CD14-positive monocyte (primary cell): Measurements from ENCODE around the gene RAB11FIP3. TPM values are rescaled to one million over a fixed set of nuclear protein-coding genes. Genes with fewer than 3 reads are reported as not detected.

Source experiments
- DNase-seq, 3 donors: peaks; one replicate each; pipeline ENCODE4 v3.0.0-alpha.2; 2011 to 2022
- H2AFZ ChIP-seq: 2 replicates; pipeline ENCODE4 v1.6.0; 2012; ENCODE audit warnings: mild to moderate bottlenecking, low read depth, low read length, inconsistent platforms; ENCODE audit not compliant: insufficient read depth, poor library complexity, severe bottlenecking
- H3K27ac ChIP-seq, 2 donors: 1 replicate in 1 of 2; 2 replicates in 1 of 2; pipeline ENCODE4 v1.5.1; 2012 to 2013; ENCODE audit warnings: low read length in 2 of 2, control low read depth in 1 of 2, inconsistent platforms in 1 of 2, low read depth in 1 of 2, mild to moderate bottlenecking in 1 of 2
- H3K27me3 ChIP-seq, 2 donors: one replicate each; pipeline versions ENCODE4 v1.6.0 to v1.6.1; 2011 to 2013; ENCODE audit warnings: low read length in 2 of 2; ENCODE audit not compliant: control insufficient read depth in 2 of 2, insufficient read depth in 2 of 2
- H3K36me3 ChIP-seq, 2 donors: replicated peaks in 1 of 2; 1 replicate in 1 of 2; 2 replicates in 1 of 2; pipeline versions ENCODE4 v1.5.1 to v1.6.1; 2012 to 2013; ENCODE audit warnings: low read length in 2 of 2, control low read depth in 1 of 2, inconsistent platforms in 1 of 2, mild to moderate bottlenecking in 1 of 2; ENCODE audit not compliant: insufficient read depth in 2 of 2, control insufficient read depth in 1 of 2
- H3K4me1 ChIP-seq, 2 donors: 1 replicate in 1 of 2; 2 replicates in 1 of 2; pipeline versions ENCODE4 v1.5.1 to v1.6.1; 2012 to 2013; ENCODE audit warnings: low read length in 2 of 2, control low read depth in 1 of 2, inconsistent platforms in 1 of 2, mild to moderate bottlenecking in 1 of 2, moderate library complexity in 1 of 2; ENCODE audit not compliant: insufficient read depth in 2 of 2, control insufficient read depth in 1 of 2
- H3K4me2 ChIP-seq: replicated peaks from 2 replicates; pipeline ENCODE3; 2012; ENCODE audit warnings: low read length, moderate library complexity, mild to moderate bottlenecking; ENCODE audit not compliant: poor library complexity, severe bottlenecking; ENCODE audit errors: extremely low read depth
- H3K4me3 ChIP-seq, 3 experiments: fragments of 200-600 bp in 1 of 3; sonication (generic) in 1 of 3; replicated peaks in 1 of 3; 1 replicate in 2 of 3; 2 replicates in 1 of 3; pipeline ENCODE4 v1.5.1; 2011 to 2013; ENCODE audit warnings: low read length in 3 of 3, mild to moderate bottlenecking in 3 of 3, control low read depth in 2 of 3, low read depth in 2 of 3, inconsistent platforms in 1 of 3, moderate library complexity in 1 of 3
- H3K79me2 ChIP-seq: 2 replicates; pipeline ENCODE4 v1.6.0; 2012; ENCODE audit warnings: mild to moderate bottlenecking, control low read depth, inconsistent platforms, low read length, moderate library complexity; ENCODE audit not compliant: insufficient read depth
- H3K9ac ChIP-seq: 2 replicates; pipeline ENCODE4 v1.6.0; 2017; ENCODE audit warnings: low read length, mild to moderate bottlenecking; ENCODE audit not compliant: insufficient read depth, poor library complexity, severe bottlenecking
- H3K9me3 ChIP-seq, 2 donors: replicated peaks in 1 of 2; 1 replicate in 1 of 2; 2 replicates in 1 of 2; pipeline versions ENCODE4 v1.5.1 to v1.6.1; 2012 to 2013; ENCODE audit warnings: low read length in 2 of 2, control low read depth in 1 of 2; ENCODE audit not compliant: control insufficient read depth in 1 of 2, insufficient read depth in 1 of 2
- H4K20me1 ChIP-seq: 2 replicates; pipeline ENCODE4 v1.6.0; 2012; ENCODE audit warnings: mild to moderate bottlenecking, low read length, control low read depth, moderate library complexity; ENCODE audit not compliant: insufficient read depth
- H3K27ac Mint-ChIP-seq, 7 donors: one replicate each; pipeline ENCODE4 v1.8.0; 2020; ENCODE audit warnings: mild to moderate bottlenecking in 7 of 7, mixed read lengths in 7 of 7, moderate library complexity in 6 of 7, inconsistent platforms in 2 of 7
- H3K27me3 Mint-ChIP-seq, 3 donors: one replicate each; pipeline ENCODE4 v1.8.0; 2021 to 2022; ENCODE audit warnings: low read depth in 3 of 3, mild to moderate bottlenecking in 3 of 3, mixed read lengths in 3 of 3, moderate library complexity in 3 of 3, inconsistent platforms in 1 of 3
- H3K36me3 Mint-ChIP-seq, 2 donors: one replicate each; pipeline ENCODE4 v1.8.0; 2020; ENCODE audit warnings: mixed read lengths in 2 of 2, inconsistent platforms in 1 of 2, mild to moderate bottlenecking in 1 of 2
- H3K4me1 Mint-ChIP-seq: one replicate; pipeline ENCODE4 v1.8.0; 2020; ENCODE audit warnings: mild to moderate bottlenecking, mixed read lengths
- H3K4me3 Mint-ChIP-seq, 2 donors: one replicate each; pipeline ENCODE4 v1.8.0; 2020; ENCODE audit warnings: mild to moderate bottlenecking in 2 of 2, mixed read lengths in 2 of 2, moderate library complexity in 1 of 2
- H3K9me3 Mint-ChIP-seq, 7 donors: one replicate each; pipeline ENCODE4 v1.8.0; 2020 to 2022; ENCODE audit warnings: mixed read lengths in 7 of 7, mild to moderate bottlenecking in 6 of 7, moderate library complexity in 6 of 7, inconsistent platforms in 2 of 7
- CTCF ChIP-seq: fragments of 200-600 bp; IDR thresholded peaks from one replicate; pipeline ENCODE4 v1.8.0; 2022; ENCODE audit warnings: antibody characterized with exemption, mild to moderate bottlenecking
- WGBS: methylation state at CpG from one replicate; pipeline ENCODE4 v1.1.5; 2013; ENCODE audit warnings: missing lambda C conversion rate; ENCODE audit not compliant: insufficient coverage; 5-methylcytosine and 5-hydroxymethylcytosine counted together
- intact Hi-C, 2 donors: fragments of 100-400 bp; cut with micrococcal nuclease; formaldehyde crosslinking; loops; one replicate each; pipeline versions ENCODE4 v1.15.0 to v1.15.1; 2023
- polyA plus RNA-seq, 3 donors: library from polyadenylated mRNA; depleted of rRNA in 1 of 3; unstranded in 2 of 3; stranded (reverse) in 1 of 3; fragments of 300-500 nt in 2 of 3; fragments of >200 nt in 1 of 3; fragmentation: Illumina TruSeq in 2 of 3; gene quantifications; 1 replicate in 2 of 3; 2 replicates in 1 of 3; pipeline ENCODE4 v1.2.3, GENCODE V29; 2012 to 2021

RAB11FIP3 gene
- polyA plus RNA-seq, 3 donors = 0.37 to 7.5 (median 0.49) TPM

DNA sequence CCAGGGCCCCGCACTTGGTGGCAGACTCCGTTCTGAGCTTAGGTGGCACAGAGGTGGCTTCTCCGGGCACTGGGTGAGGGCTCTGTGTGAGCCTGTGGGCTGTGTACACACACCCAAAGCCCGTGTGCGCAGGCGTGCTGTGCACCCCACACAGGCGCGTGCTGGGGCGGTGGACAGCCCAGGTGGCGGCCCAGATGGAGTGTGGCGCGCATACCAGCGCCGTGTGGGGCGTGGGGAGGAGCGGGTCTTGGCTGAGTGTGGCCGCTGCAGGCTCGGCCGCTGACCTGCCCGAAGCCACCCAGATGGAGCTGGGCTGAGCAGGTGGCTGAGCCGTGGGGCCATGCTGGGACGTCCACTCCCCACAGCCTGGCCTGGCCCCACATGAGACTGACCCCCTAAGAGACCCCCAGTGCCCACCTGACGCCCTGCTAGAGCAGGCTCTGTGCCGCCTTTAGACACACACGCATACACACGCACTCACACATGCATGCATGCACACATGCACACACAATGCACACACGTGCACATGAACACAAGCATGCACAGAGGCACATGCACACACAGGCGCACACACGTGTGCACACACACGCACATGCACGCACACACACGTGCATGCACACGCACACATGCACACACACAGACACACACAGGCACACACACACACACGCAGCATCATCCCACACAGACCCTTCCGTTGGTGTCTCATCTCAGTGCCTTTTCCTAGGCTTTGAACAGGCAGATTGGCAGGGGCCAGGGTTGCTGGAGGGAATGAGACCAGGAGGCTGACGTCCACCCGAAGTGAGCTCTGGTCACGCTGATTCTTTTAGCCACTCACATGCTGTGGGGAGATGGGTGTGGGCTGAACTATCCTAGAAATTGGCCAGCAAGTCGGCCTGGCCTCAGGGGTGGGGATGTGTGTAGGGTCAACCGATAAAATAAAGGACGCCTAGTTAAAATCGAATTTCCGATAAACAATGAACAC lies 136.8 kb downstream of the RAB11FIP3 start:
- no peak for TF ChIP-seq CTCF

GRCh38 chr16:563072-563644 lies 137.7 kb downstream of the RAB11FIP3 start:
- Histone ChIP-seq H3K9ac (no peak overlapping the region), H3K36me3 (no peaks in the 10 kb centered on the region), H3K27ac (no peak overlapping the region), H3K4me2 (no peak overlapping the region), H3K27me3 (peaks cover 7 to 28% of the 10 kb centered on the region in 2 donors), H3K9me3 (no peaks in the 10 kb centered on the region), H3K4me3 (no peak overlapping the region), H3K79me2 (no peaks in the 10 kb centered on the region), H4K20me1 (no peaks in the 10 kb centered on the region), H2AFZ (no peak overlapping the region), H3K4me1 (peaks cover 11 to 14% of the 10 kb centered on the region in 2 donors)
- intact Hi-C loops = no loop called here
- WGBS = 91% methylated on average over 16 of the region's 30 CpGs
- Mint-ChIP-seq H3K4me1 (peaks cover 10% of the 10 kb centered on the region), H3K36me3 (no peaks in the 10 kb centered on the region), H3K27me3 (peaks cover 24 to 35% (median 34%) of the 10 kb centered on the region in 3 donors), H3K9me3 (peaks cover 0 to 3% (median 1%) of the 10 kb centered on the region in 7 donors), H3K4me3 (no peak overlapping the region), H3K27ac (no peak overlapping the region)
- DNase-seq = no peak
- TF ChIP-seq CTCF = no peak

More for the DNA sequence above, 136.8 kb downstream of the RAB11FIP3 start:
- Histone ChIP-seq H3K4me1 (peaks cover 9 to 10% of the 10 kb centered on the region in 2 donors), H3K36me3 (no peaks in the 10 kb centered on the region), H2AFZ (no peak overlapping the region), H3K4me3 (no peak overlapping the region), H3K27ac (no peak overlapping the region), H3K27me3 (peaks cover 7 to 31% of the 10 kb centered on the region in 2 donors), H3K9ac (no peak overlapping the region), H3K79me2 (no peaks in the 10 kb centered on the region), H3K9me3 (no peaks in the 10 kb centered on the region), H4K20me1 (no peaks in the 10 kb centered on the region), H3K4me2 (no peak overlapping the region)
- Mint-ChIP-seq H3K27me3 (peaks cover 24 to 44% (median 40%) of the 10 kb centered on the region in 3 donors), H3K9me3 (peaks cover 0 to 3% (median 1%) of the 10 kb centered on the region in 7 donors), H3K36me3 (no peaks in the 10 kb centered on the region), H3K4me1 (peaks cover 10% of the 10 kb centered on the region), H3K27ac (peak overlapping the region in 1 of 7 donors; percentile 20), H3K4me3 (peak overlapping the region in 1 of 2 donors; percentile 62)
- WGBS = 92% methylated on average over 39 of the region's 43 CpGs
- intact Hi-C loops = no loop called here
- DNase-seq = no peak
